H1 (cell line): ENCODE data around the gene TUBAL3. TPM values are rescaled to one million over a fixed set of nuclear protein-coding genes. Genes with fewer than 3 reads are reported as not detected.

Source experiments
- CTCF ChIA-PET: fragments of 300-600 bp; sonication (Branson Sonifier 250); formaldehyde crosslinking; loops from one replicate; lab custom pipeline; 2021; ENCODE audit not compliant: partially characterized antibody; lab: Charles Lee
- POLR2A ChIA-PET: fragments of 300-600 bp; sonication (Branson Sonifier 250); formaldehyde crosslinking; loops from one replicate; lab custom pipeline; 2021; ENCODE audit warnings: inconsistent platforms; ENCODE audit not compliant: partially characterized antibody; lab: Charles Lee
- DNase-seq, 2 experiments: peaks; one replicate each; pipeline versions ENCODE4 v3.0.0 to v3.0.0-alpha.2; 2010 to 2022; ENCODE audit warnings: low spot score in 2 of 2, low read depth in 1 of 2, mixed read lengths in 1 of 2
- FAIRE-seq: peaks from 2 replicates; lab custom pipeline; 2011; peaks lifted over from hg19 to GRCh38; lab: Jason Lieb, UNC
- H2AFZ ChIP-seq: 2 replicates; pipeline ENCODE4 v1.8.1; 2012; ENCODE audit warnings: low read length, inconsistent platforms
- H2AK5ac ChIP-seq: 2 replicates; pipeline ENCODE4 v1.6.1; 2013; ENCODE audit warnings: low read depth, low read length
- H2BK120ac ChIP-seq: replicated peaks from 2 replicates; pipeline ENCODE3; 2013; ENCODE audit warnings: low read depth, low read length, inconsistent platforms
- H2BK12ac ChIP-seq: 2 replicates; pipeline ENCODE4 v1.6.1; 2013; ENCODE audit warnings: low read depth, low read length
- H2BK15ac ChIP-seq: 2 replicates; pipeline ENCODE4 v1.6.1; 2013; ENCODE audit warnings: low read length
- H2BK20ac ChIP-seq: 2 replicates; pipeline ENCODE4 v1.6.1; 2013; ENCODE audit warnings: low read length
- H2BK5ac ChIP-seq: 2 replicates; pipeline ENCODE4 v1.6.1; 2013; ENCODE audit warnings: low read depth, low read length
- H3K14ac ChIP-seq: 2 replicates; pipeline ENCODE4 v1.6.1; 2013; ENCODE audit warnings: inconsistent platforms; ENCODE audit not compliant: insufficient read length
- H3K18ac ChIP-seq: 2 replicates; pipeline ENCODE4 v1.6.1; 2013; ENCODE audit warnings: low read length; ENCODE audit errors: extremely low read depth
- H3K23ac ChIP-seq: 2 replicates; pipeline ENCODE4 v1.6.1; 2013; ENCODE audit warnings: inconsistent platforms; ENCODE audit not compliant: insufficient read length
- H3K23me2 ChIP-seq: 2 replicates; pipeline ENCODE4 v1.6.1; 2013; ENCODE audit warnings: low read depth, low read length
- H3K27ac ChIP-seq: 2 replicates; pipeline ENCODE4 v1.6.1; 2011; ENCODE audit warnings: low read depth, low read length, inconsistent platforms
- H3K27me3 ChIP-seq, 4 experiments: replicated peaks in 1 of 4; 1 replicate in 1 of 4; 2 replicates in 3 of 4; pipeline versions ENCODE4 v1.6.1 to v1.8.1; 2011 to 2013; ENCODE audit warnings: low read length in 3 of 4, mild to moderate bottlenecking in 3 of 4, inconsistent platforms in 2 of 4, mixed read lengths in 2 of 4, moderate library complexity in 1 of 4; ENCODE audit not compliant: control insufficient read depth in 3 of 4, insufficient read depth in 3 of 4; ENCODE audit errors: extremely low read depth in 1 of 4
- H3K36me3 ChIP-seq, 4 experiments: 2 replicates each; pipeline versions ENCODE4 v1.6.1 to v1.8.1; 2011 to 2013; ENCODE audit warnings: mild to moderate bottlenecking in 4 of 4, low read length in 3 of 4, moderate library complexity in 2 of 4, control low read depth in 1 of 4, inconsistent platforms in 1 of 4; ENCODE audit not compliant: insufficient read depth in 4 of 4, control insufficient read depth in 2 of 4
- H3K4ac ChIP-seq: replicated peaks from 2 replicates; pipeline ENCODE3; 2013; ENCODE audit warnings: low read length, low read depth, mixed read lengths, inconsistent platforms; ENCODE audit not compliant: insufficient read length
- H3K4me1 ChIP-seq, 4 experiments: replicated peaks in 1 of 4; 1 replicate in 1 of 4; 2 replicates in 3 of 4; pipeline versions ENCODE4 v1.6.1 to v1.8.1; 2011 to 2013; ENCODE audit warnings: low read length in 3 of 4, inconsistent platforms in 2 of 4, mixed read lengths in 1 of 4; ENCODE audit not compliant: insufficient read depth in 4 of 4, control insufficient read depth in 3 of 4
- H3K4me2 ChIP-seq, 2 experiments: 2 replicates each; pipeline versions ENCODE4 v1.6.1 to v1.8.1; 2011 to 2013; ENCODE audit warnings: low read depth in 2 of 2, low read length in 2 of 2, control low read depth in 1 of 2, inconsistent platforms in 1 of 2, mild to moderate bottlenecking in 1 of 2; ENCODE audit not compliant: insufficient read depth in 1 of 2
- H3K4me3 ChIP-seq, 4 experiments: fragments of 200-600, 300-600 bp in 1 of 4; sonication (generic), shearing (Covaris generic), sonication (Bioruptor Twin) in 1 of 4; 2 replicates each; pipeline versions ENCODE4 v1.5.1 to v1.8.1; 2011 to 2016; ENCODE audit warnings: low read length in 4 of 4, low read depth in 3 of 4, control low read depth in 2 of 4, inconsistent platforms in 2 of 4, mild to moderate bottlenecking in 2 of 4, mixed read lengths in 1 of 4, moderate library complexity in 1 of 4; ENCODE audit not compliant: insufficient read depth in 2 of 4; ENCODE audit errors: extremely low read depth in 1 of 4
- H3K56ac ChIP-seq: replicated peaks from 2 replicates; pipeline ENCODE3; 2013; ENCODE audit warnings: low read depth, mild to moderate bottlenecking, mixed read lengths, low read length, inconsistent platforms; ENCODE audit not compliant: insufficient read length
- H3K79me1 ChIP-seq: 2 replicates; pipeline ENCODE4 v1.6.1; 2013; ENCODE audit warnings: low read depth, low read length, control low read depth
- H3K79me2 ChIP-seq, 2 experiments: 2 replicates each; pipeline versions ENCODE4 v1.6.1 to v1.8.1; 2012 to 2013; ENCODE audit warnings: low read length in 2 of 2, mild to moderate bottlenecking in 2 of 2, inconsistent platforms in 1 of 2; ENCODE audit not compliant: insufficient read depth in 2 of 2, control insufficient read depth in 1 of 2
- H3K9ac ChIP-seq, 4 experiments: replicated peaks in 1 of 4; 1 replicate in 1 of 4; 2 replicates in 3 of 4; pipeline versions ENCODE4 v1.6.1 to v1.8.1; 2011 to 2013; ENCODE audit warnings: low read depth in 3 of 4, low read length in 3 of 4, control low read depth in 2 of 4, mild to moderate bottlenecking in 2 of 4, moderate library complexity in 2 of 4, inconsistent platforms in 1 of 4; ENCODE audit errors: extremely low read depth in 1 of 4
- H3K9me3 ChIP-seq, 2 experiments: 2 replicates each; pipeline versions ENCODE4 v1.6.1 to v1.8.1; 2012 to 2013; ENCODE audit warnings: mild to moderate bottlenecking in 2 of 2, moderate library complexity in 2 of 2, control low read depth in 1 of 2, inconsistent platforms in 1 of 2, low read depth in 1 of 2, low read length in 1 of 2, mixed read lengths in 1 of 2; ENCODE audit not compliant: insufficient read depth in 2 of 2
- H4K20me1 ChIP-seq, 2 experiments: replicated peaks in 1 of 2; 2 replicates each; pipeline versions ENCODE3 to v1.8.1; 2011 to 2013; ENCODE audit warnings: inconsistent platforms in 2 of 2, low read length in 2 of 2, mild to moderate bottlenecking in 1 of 2; ENCODE audit not compliant: insufficient read depth in 2 of 2, control insufficient read depth in 1 of 2
- H4K5ac ChIP-seq: 2 replicates; pipeline ENCODE4 v1.6.1; 2013; ENCODE audit warnings: low read length, low read depth, mixed read lengths, inconsistent platforms; ENCODE audit not compliant: insufficient read length
- H4K8ac ChIP-seq: 2 replicates; pipeline ENCODE4 v1.8.0; 2013; ENCODE audit warnings: mild to moderate bottlenecking, moderate library complexity, low read length, inconsistent platforms; ENCODE audit not compliant: insufficient read depth; ENCODE audit errors: extremely low read depth
- H4K91ac ChIP-seq: replicated peaks from 2 replicates; pipeline ENCODE3; 2013; ENCODE audit warnings: low read length, mixed read lengths, inconsistent platforms; ENCODE audit not compliant: insufficient read length
- CBX8 ChIP-seq: fragments of 300-800, 300-1000 bp; sonication (generic); IDR thresholded peaks from 2 replicates; pipeline ENCODE4 v1.7.1; 2016; ENCODE audit warnings: low read depth, low read length, borderline replicate concordance
- CEBPB ChIP-seq: IDR thresholded peaks from 2 replicates; pipeline ENCODE4 v1.6.1; 2012; ENCODE audit warnings: low read depth, low read length
- EGR1 ChIP-seq: IDR thresholded peaks from 2 replicates; pipeline ENCODE4 v1.6.1; 2011; ENCODE audit warnings: low read depth, low read length, borderline replicate concordance
- EP300 ChIP-seq, 2 experiments: IDR thresholded peaks; 1 replicate in 1 of 2; 2 replicates in 1 of 2; pipeline ENCODE4 v1.6.1; 2011 to 2012; ENCODE audit warnings: low read depth in 2 of 2, low read length in 2 of 2, mild to moderate bottlenecking in 2 of 2, borderline replicate concordance in 1 of 2, inconsistent platforms in 1 of 2, moderate library complexity in 1 of 2
- SRF ChIP-seq: IDR thresholded peaks from 2 replicates; pipeline ENCODE4 v1.6.1; 2011; ENCODE audit warnings: mild to moderate bottlenecking, low read depth, low read length, moderate library complexity
- TAF1 ChIP-seq: IDR thresholded peaks from 2 replicates; pipeline ENCODE4 v1.6.1; 2011; ENCODE audit warnings: mild to moderate bottlenecking, low read depth, low read length
- WGBS, 2 experiments: shearing (Covaris generic) in 1 of 2; methylation state at CpG; one replicate each; pipeline versions ENCODE4 v1.1.6 to v1.1.7; 2013 to 2015; ENCODE audit warnings: low lambda C conversion rate in 2 of 2, mixed read lengths in 2 of 2, inconsistent platforms in 1 of 2, low coverage in 1 of 2, missing lambda C conversion rate in 1 of 2; ENCODE audit not compliant: insufficient replicate concordance in 2 of 2, insufficient coverage in 1 of 2, insufficient read length in 1 of 2; ENCODE audit errors: extremely low coverage in 1 of 2, missing lambda C conversion rate in 1 of 2; 5-methylcytosine and 5-hydroxymethylcytosine counted together
- polyA plus RNA-seq, 7 experiments: library from polyadenylated mRNA; depleted of rRNA in 3 of 7; stranded (reverse) in 5 of 7; unstranded in 2 of 7; fragments of >200 nt in 5 of 7; fragments of 200-250 nt in 2 of 7; gene quantifications; 1 replicate in 5 of 7; 2 replicates in 1 of 7; 4 replicates in 1 of 7; pipeline versions ENCODE4 v1.2.1 to v1.2.3, GENCODE V29; 2011 to 2013; ENCODE audit warnings: missing spikeins in 2 of 7, mixed read lengths in 2 of 7
- total RNA-seq: library from RNA; stranded (reverse); fragmentation: NEBNext Ultra II Directional; extraction: Animal tissue kit (Norgen Biotek cat#: 25700); gene quantifications from 2 replicates; pipeline ENCODE4 v1.2.1, GENCODE V29; 2021

Gene TUBAL3
- total and polyA plus RNA-seq, 2 of the 8 experiments (the other 6 are each of a cell fraction or from before 2014, with no cell fraction given), result 0.17 TPM; not detected in 1

DNA sequence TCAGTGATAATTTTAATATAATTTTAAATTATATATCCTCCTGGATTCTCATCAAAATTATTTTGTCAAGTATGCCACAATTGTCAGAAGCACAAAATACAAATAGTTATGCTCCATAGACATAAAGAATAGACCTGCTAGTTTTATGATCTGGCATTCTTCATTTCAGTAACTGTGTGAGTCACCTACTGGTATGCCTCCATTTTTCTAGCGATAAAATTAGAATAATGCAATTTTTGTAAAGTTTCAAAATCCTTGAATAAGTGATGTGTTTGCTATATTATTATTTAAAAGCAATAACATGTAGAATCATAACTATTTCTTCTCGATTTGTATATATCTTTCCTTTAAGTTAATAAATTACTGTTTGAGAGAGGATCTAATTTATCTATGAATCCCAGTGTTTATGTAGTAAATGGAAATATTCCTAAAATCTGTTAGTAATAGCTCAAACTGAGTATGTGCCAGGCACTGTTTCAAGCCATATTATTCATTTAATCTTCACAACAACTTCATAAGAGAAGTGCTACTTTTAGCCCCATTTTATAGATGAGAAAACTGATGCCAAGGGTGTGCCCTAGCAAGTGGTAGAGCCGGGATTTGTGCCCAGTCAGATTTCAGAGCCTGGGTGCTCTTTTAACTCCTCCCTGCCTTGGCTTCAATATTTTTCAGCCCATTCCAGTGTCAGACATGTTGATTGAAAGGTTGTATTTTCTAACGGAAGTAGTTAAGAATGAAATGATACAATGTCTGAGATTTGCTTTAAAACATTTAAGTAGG, 46.2 kb upstream of the TUBAL3 start:
- Histone ChIP-seq H2BK15ac (no peak overlapping the region), H3K4me3 (no peak overlapping the region), H3K18ac (no peak overlapping the region), H2BK120ac (no peak overlapping the region), H2BK12ac (no peak overlapping the region), H3K4ac (no peak overlapping the region), H2AFZ (no peak overlapping the region), H4K91ac (no peak overlapping the region), H2BK20ac (no peak overlapping the region), H3K79me1 (no peaks in the 10 kb centered on the region), H3K4me2 (no peak overlapping the region), H3K23ac (no peak overlapping the region), H3K4me1 (peaks cover 2 to 3% (median 2%) of the 10 kb centered on the region in 4 experiments; a peak in 4 of 7 replicates), H3K23me2 (peaks cover 2% of the 10 kb centered on the region; the same call in 1 of the 2 replicates), H4K5ac (no peak overlapping the region), H2AK5ac (no peak overlapping the region), H3K27me3 (no peaks in the 10 kb centered on the region), H2BK5ac (no peak overlapping the region), H4K8ac (no peak overlapping the region), H3K79me2 (peaks cover 0 to 47% of the 10 kb centered on the region in 2 experiments; a peak in 3 of 4 replicates), H3K14ac (no peak overlapping the region), H3K36me3 (peaks cover 11 to 40% (median 33%) of the 10 kb centered on the region in 4 experiments), H3K9me3 (no peaks in the 10 kb centered on the region), H3K56ac (no peak overlapping the region), H3K9ac (no peak overlapping the region), H3K27ac (no peak overlapping the region), H4K20me1 (peaks cover 0 to 2% of the 10 kb centered on the region in 2 experiments)
- CTCF ChIA-PET, result interaction anchor here (1.1 kb wide), 1 partner anchor 172 kb away, joined by 3 read pairs; no protein-coding TSS in a partner anchor
- 86% methylated on average over 4 of the region's 4 CpGs; no CpG with 5 or more reads in 1 of the 2 experiments for WGBS, 2 experiments
- DNase-seq, result no peak
- TF ChIP-seq CEBPB (no peak), CBX8 (no peak), SRF (no peak), TAF1 (no peak), EGR1 (no peak), EP300 (IDR thresholded peaks at IDR 0.05; ENCODE audit: borderline replicate concordance in 1 of 2, low read depth in 2 of 2, low read length in 2 of 2) (no peak)
- POLR2A ChIA-PET, result interaction anchor here (1.4 kb wide), 1 partner anchor 14 kb away, joined by 3 read pairs; no protein-coding TSS in a partner anchor
- FAIRE-seq, result no peak
